ENCODE measurements around the gene PPP1R17. TPM values are rescaled to one million over a fixed set of nuclear protein-coding genes. Genes with fewer than 3 reads are reported as not detected.

PPP1R17 gene
- total and polyA plus RNA-seq, 9 donors: not detected

DNA sequence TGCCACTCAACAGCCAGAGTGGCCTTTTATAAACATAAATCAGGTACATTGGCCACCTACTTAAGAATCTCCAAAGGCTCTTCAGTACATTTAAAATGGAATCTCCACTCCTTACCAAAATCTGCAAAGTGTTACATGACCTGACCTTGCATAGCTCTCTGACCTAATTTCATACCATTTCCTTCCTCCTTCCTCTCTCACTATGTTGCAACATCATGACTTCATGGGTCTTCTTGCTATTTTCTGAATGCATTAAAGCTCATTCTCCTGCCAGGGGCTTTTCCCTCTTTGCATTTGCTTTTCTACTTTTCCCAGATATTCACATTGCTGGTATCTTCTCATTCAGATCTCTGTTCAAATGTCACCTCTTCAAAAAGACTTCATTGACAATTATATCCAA is 22.1 kb upstream of the PPP1R17 start:
- no peak overlapping the region for H3K27ac ChIP-seq (ENCODE audit: low read length)
- no peaks in the 10 kb centered on the region for H3K27me3 ChIP-seq (ENCODE audit: control insufficient read depth, insufficient read depth, low read length)
- no peaks in the 10 kb centered on the region for H3K4me1 ChIP-seq (ENCODE audit: control insufficient read depth, insufficient read depth, low read length)
- peak; percentile 15 for DNase-seq
- H3K9me3 ChIP-seq (replicated peaks; ENCODE audit: control insufficient read depth, low read depth, low read length): no peaks in the 10 kb centered on the region
- no peak overlapping the region for H3K4me3 ChIP-seq (ENCODE audit: low read length)
- H3K36me3 ChIP-seq (ENCODE audit: control insufficient read depth, insufficient read depth, low read length): no peaks in the 10 kb centered on the region

- Histone ChIP-seq H3K4me3 (ENCODE audit: low read length) (no peak overlapping the region), H3K9me3 (replicated peaks; ENCODE audit: control insufficient read depth, low read depth, low read length) (no peaks in the 10 kb centered on the region), H3K36me3 (ENCODE audit: control insufficient read depth, insufficient read depth, low read length) (no peaks in the 10 kb centered on the region), H3K4me1 (ENCODE audit: control insufficient read depth, insufficient read depth, low read length) (no peaks in the 10 kb centered on the region), H3K27me3 (ENCODE audit: control insufficient read depth, insufficient read depth, low read length) (no peaks in the 10 kb centered on the region), H3K27ac (ENCODE audit: low read length) (no peak overlapping the region)
- no peak for DNase-seq
- no CpG with 5 or more reads among the region's 1 CpG for WGBS (ENCODE audit: insufficient coverage)
These were observed 21.5 kb upstream of the PPP1R17 start for GRCh38 chr7:31665546-31665945.

DNA sequence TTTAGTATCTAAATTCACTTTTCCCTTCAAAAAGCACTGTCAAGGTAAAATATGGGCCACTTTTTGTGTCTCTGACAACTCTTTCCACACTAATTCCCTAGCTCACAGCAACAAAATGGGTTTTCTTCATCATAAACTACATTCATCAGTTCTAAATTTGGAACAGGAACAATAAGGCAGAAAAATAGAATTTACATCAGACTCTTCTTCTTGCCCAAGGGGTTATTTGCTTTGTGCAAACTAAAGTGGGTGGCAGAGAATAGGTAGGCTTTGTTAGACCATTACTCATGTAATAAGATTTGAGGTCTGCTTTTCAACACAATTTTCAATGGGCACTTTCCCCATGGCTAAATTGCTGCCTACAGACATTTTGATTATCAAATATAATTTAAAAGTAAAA is 17.6 kb upstream of the PPP1R17 start:
- Histone ChIP-seq H3K4me1 (ENCODE audit: control insufficient read depth, insufficient read depth, low read length) (no peaks in the 10 kb centered on the region), H3K9me3 (replicated peaks; ENCODE audit: control insufficient read depth, low read depth, low read length) (no peaks in the 10 kb centered on the region), H3K27me3 (ENCODE audit: control insufficient read depth, insufficient read depth, low read length) (no peaks in the 10 kb centered on the region), H3K4me3 (ENCODE audit: low read length) (no peak overlapping the region), H3K36me3 (ENCODE audit: control insufficient read depth, insufficient read depth, low read length) (no peaks in the 10 kb centered on the region), H3K27ac (ENCODE audit: low read length) (no peak overlapping the region)
- DNase-seq: no peak

- H3K4me1 ChIP-seq (ENCODE audit: control insufficient read depth, insufficient read depth, low read length): no peaks in the 10 kb centered on the region
- H3K27ac ChIP-seq (ENCODE audit: low read length): no peak overlapping the region
- WGBS (ENCODE audit: insufficient coverage): 53% methylated on average over 9 of the region's 12 CpGs
- H3K9me3 ChIP-seq (replicated peaks; ENCODE audit: control insufficient read depth, low read depth, low read length): no peaks in the 10 kb centered on the region
- no peaks in the 10 kb centered on the region for H3K36me3 ChIP-seq (ENCODE audit: control insufficient read depth, insufficient read depth, low read length)
- H3K27me3 ChIP-seq (ENCODE audit: control insufficient read depth, insufficient read depth, low read length): no peaks in the 10 kb centered on the region
- DNase-seq: no peak
- no peak overlapping the region for H3K4me3 ChIP-seq (ENCODE audit: low read length)
These were observed 7.3 kb upstream of the PPP1R17 start for GRCh38 chr7:31679574-31680305.

DNA sequence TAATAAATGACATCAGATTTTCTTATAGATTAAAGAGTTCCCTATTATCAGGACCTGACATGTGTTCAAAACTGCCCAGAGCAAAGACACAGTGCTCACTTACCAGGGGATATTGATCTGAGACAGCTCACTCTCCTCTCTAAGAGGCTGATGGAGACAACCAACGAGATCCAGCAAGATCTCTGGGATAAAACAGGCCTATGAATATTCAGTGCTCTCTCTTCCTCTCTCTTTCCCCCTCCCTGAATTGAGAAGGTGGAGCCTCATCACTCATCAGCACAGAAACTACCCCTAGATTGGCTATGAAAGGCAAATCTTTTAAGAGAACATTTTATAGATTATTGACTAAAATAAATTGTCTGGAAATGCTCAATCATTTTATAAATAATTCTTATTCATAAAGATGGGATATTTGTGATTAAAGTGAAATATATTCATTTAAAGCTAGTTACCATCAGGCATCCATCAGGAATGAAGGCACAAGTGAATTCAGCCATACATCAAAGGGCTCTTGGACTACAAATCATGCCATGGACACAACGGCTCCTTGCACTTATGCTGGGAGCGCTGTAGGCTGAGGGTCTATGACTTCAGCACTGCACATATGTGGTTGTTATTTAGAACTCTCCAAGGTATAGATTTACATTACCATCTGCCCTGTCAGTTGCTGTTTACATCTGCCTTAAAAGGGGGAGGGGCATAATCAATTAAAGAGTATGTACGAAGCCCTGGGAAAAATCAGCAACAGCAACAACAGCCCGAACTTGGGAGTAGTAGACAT is 3.4 kb upstream of the PPP1R17 start:
- no peak overlapping the region for H3K4me3 ChIP-seq (ENCODE audit: low read length)
- no peaks in the 10 kb centered on the region for H3K9me3 ChIP-seq (replicated peaks; ENCODE audit: control insufficient read depth, low read depth, low read length)
- WGBS (ENCODE audit: insufficient coverage): 14% methylated on average over 1 of the region's 5 CpGs

GRCh38 chr7:31688372-31688771 is 1.4 kb downstream of the PPP1R17 start:
- DNase-seq: no peak
- Histone ChIP-seq H3K4me3 (ENCODE audit: low read length) (no peak overlapping the region), H3K4me1 (ENCODE audit: control insufficient read depth, insufficient read depth, low read length) (no peaks in the 10 kb centered on the region), H3K36me3 (ENCODE audit: control insufficient read depth, insufficient read depth, low read length) (no peaks in the 10 kb centered on the region), H3K27me3 (ENCODE audit: control insufficient read depth, insufficient read depth, low read length) (peaks cover 3% of the 10 kb centered on the region), H3K27ac (ENCODE audit: low read length) (no peak overlapping the region), H3K9me3 (replicated peaks; ENCODE audit: control insufficient read depth, low read depth, low read length) (no peaks in the 10 kb centered on the region)
- WGBS (ENCODE audit: insufficient coverage): 100% methylated on average over 1 of the region's 3 CpGs

More for the DNA sequence above, 3.4 kb upstream of the PPP1R17 start:
- peaks cover 3% of the 10 kb centered on the region for H3K27me3 ChIP-seq (ENCODE audit: control insufficient read depth, insufficient read depth, low read length)
- no peak overlapping the region for H3K27ac ChIP-seq (ENCODE audit: low read length)
- no peaks in the 10 kb centered on the region for H3K4me1 ChIP-seq (ENCODE audit: control insufficient read depth, insufficient read depth, low read length)
- no peaks in the 10 kb centered on the region for H3K36me3 ChIP-seq (ENCODE audit: control insufficient read depth, insufficient read depth, low read length)
- no peak for DNase-seq

DNA sequence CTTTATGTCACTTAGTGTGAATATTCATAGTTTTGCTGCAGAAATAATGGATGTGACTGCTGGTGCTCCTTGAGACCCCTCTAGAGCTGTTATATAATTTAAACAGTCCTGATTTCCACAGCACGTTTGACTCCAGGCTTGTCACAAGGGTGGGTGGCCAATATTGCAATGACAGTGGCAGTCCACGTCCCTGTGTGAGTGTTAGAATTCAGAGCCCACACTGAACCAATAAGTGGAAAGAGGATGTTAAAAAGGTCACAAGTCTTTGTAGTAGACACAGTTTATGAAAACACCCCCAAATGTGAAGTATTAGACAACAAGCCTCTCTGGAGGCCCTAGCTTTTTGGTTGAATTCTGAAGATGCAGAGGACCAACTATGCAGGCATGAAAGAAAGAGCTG is 2.0 kb downstream of the PPP1R17 start:
- H3K4me3 ChIP-seq (ENCODE audit: low read length): no peak overlapping the region
- no CpG with 5 or more reads among the region's 2 CpGs for WGBS (ENCODE audit: insufficient coverage)
- H3K9me3 ChIP-seq (replicated peaks; ENCODE audit: control insufficient read depth, low read depth, low read length): no peaks in the 10 kb centered on the region
- no peaks in the 10 kb centered on the region for H3K36me3 ChIP-seq (ENCODE audit: control insufficient read depth, insufficient read depth, low read length)
- H3K27me3 ChIP-seq (ENCODE audit: control insufficient read depth, insufficient read depth, low read length): peaks cover 3% of the 10 kb centered on the region
- no peak for DNase-seq
- H3K4me1 ChIP-seq (ENCODE audit: control insufficient read depth, insufficient read depth, low read length): no peaks in the 10 kb centered on the region
- H3K27ac ChIP-seq (ENCODE audit: low read length): no peak overlapping the region

GRCh38 chr7:31690935-31691334 is 3.9 kb downstream of the PPP1R17 start:
- Histone ChIP-seq H3K36me3 (ENCODE audit: control insufficient read depth, insufficient read depth, low read length) (no peaks in the 10 kb centered on the region), H3K4me3 (ENCODE audit: low read length) (no peak overlapping the region), H3K4me1 (ENCODE audit: control insufficient read depth, insufficient read depth, low read length) (no peaks in the 10 kb centered on the region), H3K27ac (ENCODE audit: low read length) (no peak overlapping the region), H3K9me3 (replicated peaks; ENCODE audit: control insufficient read depth, low read depth, low read length) (no peaks in the 10 kb centered on the region), H3K27me3 (ENCODE audit: control insufficient read depth, insufficient read depth, low read length) (peaks cover 3% of the 10 kb centered on the region)
- WGBS (ENCODE audit: insufficient coverage): 27% methylated on average over 1 of the region's 2 CpGs
- DNase-seq: no peak

GRCh38 chr7:31692451-31692850 is 5.4 kb downstream of the PPP1R17 start:
- WGBS (ENCODE audit: insufficient coverage): 32% methylated on average over 5 of the region's 5 CpGs

DNA sequence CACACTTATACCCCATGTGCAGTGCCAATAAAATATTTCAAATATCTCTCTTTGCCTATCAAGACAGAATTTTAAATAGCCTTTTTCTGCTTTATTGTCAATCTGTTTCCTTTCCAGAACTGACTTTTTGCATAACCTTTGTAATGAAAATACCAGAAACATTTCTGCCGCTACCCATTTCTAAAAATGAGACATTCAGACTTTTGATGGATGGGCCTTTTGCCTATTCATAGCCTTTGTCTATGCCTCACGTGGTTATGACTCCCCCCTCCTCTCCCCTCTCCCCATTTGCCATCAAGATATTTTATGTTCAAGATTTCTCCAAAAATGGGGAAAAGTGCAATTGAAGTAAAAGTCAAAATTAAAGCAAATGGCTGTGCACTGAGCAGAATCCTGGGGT is 5.9 kb downstream of the PPP1R17 start:
- no CpG with 5 or more reads among the region's 2 CpGs for WGBS (ENCODE audit: insufficient coverage)
- Histone ChIP-seq H3K36me3 (ENCODE audit: control insufficient read depth, insufficient read depth, low read length) (no peaks in the 10 kb centered on the region), H3K9me3 (replicated peaks; ENCODE audit: control insufficient read depth, low read depth, low read length) (no peaks in the 10 kb centered on the region), H3K4me3 (ENCODE audit: low read length) (no peak overlapping the region), H3K4me1 (ENCODE audit: control insufficient read depth, insufficient read depth, low read length) (no peaks in the 10 kb centered on the region), H3K27ac (ENCODE audit: low read length) (no peak overlapping the region), H3K27me3 (ENCODE audit: control insufficient read depth, insufficient read depth, low read length) (no peaks in the 10 kb centered on the region)
- DNase-seq: no peak

More at GRCh38 chr7:31692451-31692850, 5.4 kb downstream of the PPP1R17 start:
- DNase-seq: no peak
- Histone ChIP-seq H3K9me3 (replicated peaks; ENCODE audit: control insufficient read depth, low read depth, low read length) (no peaks in the 10 kb centered on the region), H3K27ac (ENCODE audit: low read length) (no peak overlapping the region), H3K27me3 (ENCODE audit: control insufficient read depth, insufficient read depth, low read length) (no peaks in the 10 kb centered on the region), H3K36me3 (ENCODE audit: control insufficient read depth, insufficient read depth, low read length) (no peaks in the 10 kb centered on the region), H3K4me3 (ENCODE audit: low read length) (no peak overlapping the region), H3K4me1 (ENCODE audit: control insufficient read depth, insufficient read depth, low read length) (no peaks in the 10 kb centered on the region)

Data from muscle of leg (tissue), 11 donors.